Endodermal cell (in vitro differentiated cells): ENCODE measurements around the gene TFPT. TPM values are rescaled to one million over a fixed set of nuclear protein-coding genes. Genes with fewer than 3 reads are reported as not detected.

Source experiments
- DNase-seq: peaks from one replicate; pipeline ENCODE4 v3.0.0-alpha.2; 2017
- H3K27ac ChIP-seq: 2 replicates; pipeline ENCODE4 v1.5.1; 2013; ENCODE audit warnings: mild to moderate bottlenecking, low read depth, low read length, moderate library complexity
- H3K27me3 ChIP-seq: 2 replicates; pipeline ENCODE4 v1.6.1; 2013; ENCODE audit warnings: mild to moderate bottlenecking, low read length, moderate library complexity; ENCODE audit not compliant: insufficient read depth, control insufficient read depth, poor library complexity, severe bottlenecking
- H3K36me3 ChIP-seq: 2 replicates; pipeline ENCODE4 v1.7.0; 2013; ENCODE audit warnings: mild to moderate bottlenecking, low read length, moderate library complexity; ENCODE audit not compliant: control insufficient read depth, insufficient read depth
- H3K4me1 ChIP-seq: one replicate; pipeline ENCODE4 v1.7.0; 2013; ENCODE audit warnings: low read length; ENCODE audit not compliant: control insufficient read depth, insufficient read depth
- H3K4me3 ChIP-seq: 2 replicates; pipeline ENCODE4 v1.5.1; 2013; ENCODE audit warnings: mild to moderate bottlenecking, low read length, moderate library complexity
- H3K9ac ChIP-seq: 2 replicates; pipeline ENCODE4 v1.6.1; 2013; ENCODE audit warnings: mild to moderate bottlenecking, low read length, moderate library complexity; ENCODE audit not compliant: poor library complexity, severe bottlenecking; ENCODE audit errors: extremely low read depth
- H3K9me3 ChIP-seq: 2 replicates; pipeline ENCODE4 v1.6.1; 2013; ENCODE audit warnings: mild to moderate bottlenecking, low read length, moderate library complexity; ENCODE audit not compliant: control insufficient read depth
- H3K27ac Mint-ChIP-seq: 2 replicates; pipeline ENCODE4 v1.8.0; 2020; ENCODE audit warnings: mixed read lengths
- H3K27me3 Mint-ChIP-seq: 2 replicates; pipeline ENCODE4 v1.8.0; 2021; ENCODE audit warnings: mild to moderate bottlenecking, mixed read lengths; ENCODE audit not compliant: insufficient read depth
- H3K36me3 Mint-ChIP-seq: 2 replicates; pipeline ENCODE4 v1.8.0; 2020; ENCODE audit warnings: low read depth, mixed read lengths
- H3K4me1 Mint-ChIP-seq: 2 replicates; pipeline ENCODE4 v1.8.0; 2020; ENCODE audit warnings: mixed read lengths
- H3K4me3 Mint-ChIP-seq: 2 replicates; pipeline ENCODE4 v1.8.0; 2020; ENCODE audit warnings: mild to moderate bottlenecking, moderate library complexity, mixed read lengths
- H3K9me3 Mint-ChIP-seq: 2 replicates; pipeline ENCODE4 v1.8.0; 2020; ENCODE audit warnings: mild to moderate bottlenecking, mixed read lengths
- CTCF ChIP-seq: fragments of 200-600 bp; sonication (generic); conservative IDR thresholded peaks from 2 replicates; pipeline ENCODE4 v1.5.0; 2021; ENCODE audit warnings: antibody characterized with exemption, mild to moderate bottlenecking
- WGBS, 2 experiments: methylation state at CpG; one replicate each; pipeline versions ENCODE4 v1.1.5 to v1.1.7; 2013; ENCODE audit warnings: missing lambda C conversion rate in 2 of 2, mixed read lengths in 1 of 2; ENCODE audit not compliant: insufficient coverage in 1 of 2, insufficient read length in 1 of 2; 5-methylcytosine and 5-hydroxymethylcytosine counted together
- total RNA-seq, 2 donors: library from RNA; stranded (reverse); fragmentation: NEBNext Ultra II Directional in 1 of 2; extraction: Animal tissue kit (Norgen Biotek cat#: 25700) in 1 of 2; gene quantifications; 2 replicates in 1 of 2; 3 replicates in 1 of 2; pipeline ENCODE4 v1.2.1, GENCODE V29; 2021

TFPT gene
- total RNA-seq, 2 donors from 2014 or later, result 19.5 to 21.6 TPM

DNA sequence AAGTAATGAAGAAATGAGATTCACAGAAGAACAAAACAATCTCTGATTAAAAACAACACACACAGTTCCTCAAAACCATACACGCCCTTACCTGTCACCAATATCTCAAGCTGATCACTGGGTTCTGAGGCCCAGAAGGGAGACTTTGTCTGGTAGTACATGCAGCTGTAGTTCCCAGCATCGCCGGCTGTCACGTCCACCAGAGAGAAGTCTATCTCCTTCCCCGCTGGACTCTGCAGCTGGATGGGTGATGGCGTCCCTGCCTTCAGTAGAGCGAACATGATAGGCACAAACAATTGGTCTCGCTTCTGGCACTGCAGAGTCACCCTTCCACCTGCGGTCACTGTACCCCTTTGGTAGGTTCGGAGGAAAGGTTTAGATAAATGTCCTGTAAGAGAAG, 41.6 kb downstream of the TFPT start:
- Mint-ChIP-seq H3K36me3 (no peaks in the 10 kb centered on the region), H3K27me3 (peaks cover 7% of the 10 kb centered on the region), H3K9me3 (no peaks in the 10 kb centered on the region), H3K4me3 (no peak overlapping the region), H3K4me1 (no peaks in the 10 kb centered on the region), H3K27ac (no peak overlapping the region)
- H3K27ac ChIP-seq, result no peak overlapping the region
- DNase-seq, result no peak
- H3K9me3 ChIP-seq, result no peaks in the 10 kb centered on the region
- 93 to 94% methylated on average over 5 to 10 of the region's 10 CpGs for WGBS, 2 experiments
- TF ChIP-seq CTCF, result no peak
- H3K36me3 ChIP-seq, result no peaks in the 10 kb centered on the region
- H3K9ac ChIP-seq, result no peak overlapping the region
- no peak overlapping the region for H3K4me3 ChIP-seq
- H3K27me3 ChIP-seq, result no peaks in the 10 kb centered on the region
- H3K4me1 ChIP-seq, result no peaks in the 10 kb centered on the region

- H3K4me1 Mint-ChIP-seq, result no peaks in the 10 kb centered on the region
- Histone ChIP-seq H3K27me3 (no peaks in the 10 kb centered on the region), H3K4me1 (no peaks in the 10 kb centered on the region), H3K27ac (no peak overlapping the region), H3K9ac (no peak overlapping the region), H3K4me3 (no peak overlapping the region), H3K36me3 (no peaks in the 10 kb centered on the region), H3K9me3 (no peaks in the 10 kb centered on the region)
- no peaks in the 10 kb centered on the region for H3K9me3 Mint-ChIP-seq
- no peak overlapping the region for H3K27ac Mint-ChIP-seq
- no peak overlapping the region for H3K4me3 Mint-ChIP-seq
- 95 to 97% methylated on average over 4 to 5 of the region's 5 CpGs for WGBS, 2 experiments
- no peak for TF ChIP-seq CTCF
- H3K36me3 Mint-ChIP-seq, result no peaks in the 10 kb centered on the region
- no peak for DNase-seq
- peaks cover 2% of the 10 kb centered on the region for H3K27me3 Mint-ChIP-seq
Observed at GRCh38 chr19:54069470-54069869, 46.0 kb downstream of the TFPT start.

- H3K9ac ChIP-seq, result no peak within 1 kb of the TSS
- no peak within 1 kb of the TSS for H3K27ac Mint-ChIP-seq
- peaks cover 2% of the 10 kb centered on the region for H3K27me3 Mint-ChIP-seq
- no peaks in the 10 kb centered on the region for H3K4me1 Mint-ChIP-seq
- 92 to 96% methylated on average over 21 to 34 of the region's 34 CpGs for WGBS, 2 experiments
- no peaks in the 10 kb centered on the region for H3K9me3 Mint-ChIP-seq
- no peaks in the 10 kb centered on the region for H3K9me3 ChIP-seq
- no peaks in the 10 kb centered on the region for H3K27me3 ChIP-seq
- TF ChIP-seq CTCF, result no peak
- H3K4me1 ChIP-seq, result no peaks in the 10 kb centered on the region
- no peak for DNase-seq
- no peak within 1 kb of the TSS for H3K4me3 Mint-ChIP-seq
- H3K27ac ChIP-seq, result no peak within 1 kb of the TSS
- no peaks in the 10 kb centered on the region for H3K36me3 Mint-ChIP-seq
- no peaks in the 10 kb centered on the region for H3K36me3 ChIP-seq
- no peak within 1 kb of the TSS for H3K4me3 ChIP-seq
Observed at GRCh38 chr19:54063350-54064116, 51.9 kb downstream of the TFPT start, which contains the start of gene VSTM1. Gene VSTM1, minus strand, starts transcription at chr19:54063897. Its CDS starts 120 bp downstream, at chr19:54063777.
